Ecto neural progenitor cell (in vitro differentiated cells): ENCODE results near the gene GNAT1.
"Not testable (repeated sequence)": the region's sequence is repeated elsewhere in the genome, so short reads cannot be mapped to it uniquely, and the experiment has no call there.

ENCODE experiments used
- DNase-seq: peaks from one replicate; pipeline ENCODE4 v3.0.0-alpha.2; 2018; ENCODE audit warnings: low spot score

Gene GNAT1

GRCh38 chr3:50242851-50243542, 51.6 kb downstream of the GNAT1 start:
- DNase-seq = peak; percentile 52

DNA sequence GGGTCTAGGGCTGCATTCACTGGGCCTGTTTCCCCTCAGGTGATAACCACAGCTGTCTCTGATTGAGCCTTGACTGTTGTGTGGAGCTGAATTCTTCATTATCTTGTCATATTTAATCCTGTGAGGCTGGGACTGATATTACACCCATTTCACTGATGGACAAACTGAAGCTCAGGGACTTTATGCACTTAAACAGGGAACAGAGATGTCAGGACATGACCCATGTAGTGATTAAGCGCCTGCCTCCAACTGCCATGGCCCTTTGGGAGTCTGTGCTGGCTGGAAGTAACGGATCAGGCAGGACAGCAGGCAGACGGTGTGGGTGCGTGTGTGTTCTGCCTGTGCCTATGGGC, 52.1 kb downstream of the GNAT1 start:
- DNase-seq = no peak

DNA sequence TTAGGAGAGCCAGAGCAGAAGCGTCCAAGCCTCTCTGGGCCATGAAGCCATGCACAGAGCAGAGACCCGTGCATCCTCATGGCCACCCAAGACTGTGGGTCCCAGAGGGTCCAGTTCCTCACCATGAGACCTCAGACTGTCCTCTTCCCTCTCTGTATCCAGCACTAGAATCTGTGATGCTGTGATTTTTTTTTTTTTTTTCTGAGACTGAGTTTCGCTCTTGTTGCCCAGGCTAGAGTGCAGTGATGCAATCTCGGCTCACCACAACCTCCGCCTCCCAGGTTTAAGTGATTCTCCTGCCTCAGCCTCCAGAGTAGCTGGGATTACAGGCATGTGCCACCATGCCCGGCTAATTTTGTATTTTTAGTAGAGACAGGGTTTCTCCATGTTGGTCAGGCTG, 53.4 kb downstream of the GNAT1 start:
- DNase-seq = not testable (repeated sequence)

DNA sequence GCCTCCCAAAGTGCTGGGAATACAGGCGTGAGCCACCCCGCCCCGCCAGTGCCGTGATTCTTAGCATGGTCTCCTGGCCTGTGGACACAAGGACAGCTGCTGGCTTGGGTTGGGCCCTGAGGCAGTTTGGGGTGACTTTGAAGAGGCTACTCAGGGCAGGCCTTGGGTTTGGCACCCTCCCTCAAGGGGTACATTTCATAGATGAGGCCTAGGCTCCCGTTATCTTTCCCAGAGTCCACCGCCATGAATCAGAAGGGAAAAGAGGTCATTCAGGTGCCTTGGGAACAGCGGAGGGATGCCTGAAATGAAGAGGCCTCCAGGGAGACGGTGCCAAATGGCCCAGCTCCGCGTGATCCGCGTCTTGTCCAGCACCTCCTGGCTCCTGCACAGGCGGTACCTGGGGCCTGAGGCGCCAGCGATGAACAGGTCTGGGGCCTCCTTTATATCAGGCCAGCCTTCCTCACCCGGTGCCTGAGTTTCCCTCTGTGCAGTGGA, 53.9 kb downstream of the GNAT1 start:
- DNase-seq = no peak

DNA sequence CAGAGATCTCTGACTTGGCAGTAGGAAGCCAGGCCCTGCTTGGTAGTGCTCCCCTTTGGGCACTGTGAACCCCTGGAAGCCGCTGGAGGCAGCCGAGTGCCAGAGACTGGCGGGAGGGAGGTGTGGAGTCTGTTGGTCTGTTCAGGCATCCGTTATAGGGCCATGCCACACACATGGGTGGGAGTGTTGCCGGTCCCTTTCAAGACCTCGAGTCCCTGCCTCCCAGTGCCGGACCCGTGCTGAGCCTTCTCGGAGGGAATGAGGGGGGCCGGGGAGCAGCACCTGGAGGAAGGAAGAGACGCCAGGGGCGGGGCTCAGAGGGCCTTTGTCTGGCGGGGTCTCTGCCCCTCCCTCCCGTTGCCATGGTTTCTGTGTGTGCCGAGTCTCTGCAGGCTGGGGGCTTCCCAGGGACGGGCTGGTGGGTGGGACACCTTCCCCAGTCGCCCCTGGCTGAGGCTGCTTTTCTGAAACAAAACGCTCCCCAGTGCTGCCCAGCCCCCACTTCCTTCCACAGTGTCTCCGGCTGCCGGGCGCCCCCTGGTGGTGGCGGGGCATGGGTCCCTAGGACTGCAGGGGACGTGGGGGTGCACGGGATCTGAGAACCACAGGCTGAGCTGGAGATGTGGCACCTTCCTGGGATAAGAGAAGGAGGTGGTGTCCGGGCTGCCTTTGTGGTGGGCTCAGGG, 54.6 kb downstream of the GNAT1 start:
- DNase-seq = peak; percentile 97

DNA sequence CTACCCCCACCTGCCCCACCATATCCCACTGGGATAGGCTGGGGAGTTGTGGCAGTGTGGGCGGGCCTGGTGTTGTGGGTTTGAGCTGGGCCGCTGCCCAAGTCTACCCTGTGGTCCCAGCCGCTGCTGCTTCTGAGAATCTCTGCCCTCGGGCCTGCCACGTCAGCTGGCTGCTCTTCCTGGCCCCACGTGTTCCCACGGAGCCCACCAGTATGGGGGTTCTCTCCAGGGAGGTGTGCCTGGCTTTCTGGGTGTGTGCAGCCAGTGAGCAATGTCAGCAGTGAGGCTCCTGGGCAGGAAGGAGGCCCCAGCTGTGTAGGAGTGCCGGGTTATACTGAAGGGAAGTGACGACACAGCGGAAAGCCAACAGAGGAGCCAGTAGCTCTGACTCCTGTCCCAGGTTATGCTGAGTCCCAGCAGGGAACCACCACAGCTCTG, 55.1 kb downstream of the GNAT1 start:
- no peak for DNase-seq
